Pancreas (tissue), 10 donors: ENCODE results near the gene ZNRF4. TPM values are rescaled to one million over a fixed set of nuclear protein-coding genes. Genes with fewer than 3 reads are reported as not detected.
"Not testable (repeated sequence)": the region's sequence is repeated elsewhere in the genome, so short reads cannot be mapped to it uniquely, and the experiment has no call there.

Source experiments
- ATAC-seq, 4 donors: fragments of 200-7000 bp; cut with Tn5 transposase; one replicate each; pipeline versions ENCODE4 v1.8.0 to v1.9.1; 2020; ENCODE audit warnings: mild to moderate bottlenecking in 4 of 4, moderate library complexity in 4 of 4
- DNase-seq, 6 donors: peaks; one replicate each; pipeline ENCODE4 v3.0.0-alpha.2; 2020
- FAIRE-seq: peaks from 2 replicates; lab custom pipeline; 2012; peaks lifted over from hg19 to GRCh38; lab: Jason Lieb, UNC
- H3K27ac ChIP-seq, 4 donors: fragments of 200-600 bp; sonication (generic); 1 replicate in 3 of 4; 2 replicates in 1 of 4; pipeline versions ENCODE4 v1.5.0 to v1.8.0; 2020
- H3K27me3 ChIP-seq, 4 donors: fragments of 200-600 bp; one replicate each; pipeline ENCODE4 v1.8.0; 2021
- H3K36me3 ChIP-seq, 3 donors: fragments of 200-600 bp; sonication (generic) in 1 of 3; one replicate each; pipeline versions ENCODE4 v1.5.0 to v1.8.0; 2020 to 2021
- H3K4me1 ChIP-seq, 3 donors: fragments of 200-600 bp; one replicate each; pipeline ENCODE4 v1.8.0; 2021
- H3K4me3 ChIP-seq, 4 donors: fragments of 200-600 bp; sonication (generic) in 2 of 4; one replicate each; pipeline versions ENCODE4 v1.5.0 to v1.8.0; 2020 to 2021
- H3K9me3 ChIP-seq, 4 donors: fragments of 200-600 bp; one replicate each; pipeline ENCODE4 v1.8.0; 2021
- WGBS, 2 donors: extraction: QIAGEN DNeasy Blood & Tissue Kit; methylation state at CpG; one replicate each; pipeline ENCODE4 v1.1.7; 2013; 5-methylcytosine and 5-hydroxymethylcytosine counted together
- intact Hi-C, 3 donors: fragments of 100-400 bp; cut with DNase I; formaldehyde crosslinking; loops; one replicate each; pipeline versions ENCODE4 v1.11.1 to v1.14.2; 2022
- polyA plus RNA-seq, 2 donors: library from polyadenylated mRNA; stranded (reverse); fragments of 200-250 nt; gene quantifications; one replicate each; pipeline ENCODE4 v1.2.3, GENCODE V29; 2013
- total RNA-seq, 6 donors: library from RNA; stranded (reverse); fragmentation: NEBNext Ultra II Directional in 4 of 6; extraction: Animal tissue kit (Norgen Biotek cat#: 25700) in 4 of 6; gene quantifications; one replicate each; pipeline versions ENCODE4 v1.2.1 to v1.2.4, GENCODE V29; 2021 to 2023
- TF ChIP-seq, protein P1 (sequence below), 4 donors: fragments of 200-600 bp; sonication (generic) in 3 of 4; IDR thresholded peaks; one replicate each; pipeline versions ENCODE4 v1.5.0 to v1.8.0; 2021; ENCODE audit warnings: antibody characterized with exemption in 4 of 4
- donor health status: healthy with polysubstance abuse.
- donor health status: DM: no; HTN: no; CAD: no; lungs with moderate emphysema.
- donor health status: DM: no; HTN: no; CAD: no.
- donor health status: control.
- donor health status: control.
- donor health status: Bipolar disorder and iron deficiency.
- donor health status: DM: yes; HTN: yes; CAD: no.
- donor health status: DM: no; HTN: no; CAD: no.
- donor health status: DM: no; HTN: no; CAD: no.
- donor health status: DM: yes; HTN: yes; CAD: no.

ZNRF4 gene, protein sequence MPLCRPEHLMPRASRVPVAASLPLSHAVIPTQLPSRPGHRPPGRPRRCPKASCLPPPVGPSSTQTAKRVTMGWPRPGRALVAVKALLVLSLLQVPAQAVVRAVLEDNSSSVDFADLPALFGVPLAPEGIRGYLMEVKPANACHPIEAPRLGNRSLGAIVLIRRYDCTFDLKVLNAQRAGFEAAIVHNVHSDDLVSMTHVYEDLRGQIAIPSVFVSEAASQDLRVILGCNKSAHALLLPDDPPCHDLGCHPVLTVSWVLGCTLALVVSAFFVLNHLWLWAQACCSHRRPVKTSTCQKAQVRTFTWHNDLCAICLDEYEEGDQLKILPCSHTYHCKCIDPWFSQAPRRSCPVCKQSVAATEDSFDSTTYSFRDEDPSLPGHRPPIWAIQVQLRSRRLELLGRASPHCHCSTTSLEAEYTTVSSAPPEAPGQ
- total RNA-seq (not detected), polyA plus RNA-seq (not detected)

DNA sequence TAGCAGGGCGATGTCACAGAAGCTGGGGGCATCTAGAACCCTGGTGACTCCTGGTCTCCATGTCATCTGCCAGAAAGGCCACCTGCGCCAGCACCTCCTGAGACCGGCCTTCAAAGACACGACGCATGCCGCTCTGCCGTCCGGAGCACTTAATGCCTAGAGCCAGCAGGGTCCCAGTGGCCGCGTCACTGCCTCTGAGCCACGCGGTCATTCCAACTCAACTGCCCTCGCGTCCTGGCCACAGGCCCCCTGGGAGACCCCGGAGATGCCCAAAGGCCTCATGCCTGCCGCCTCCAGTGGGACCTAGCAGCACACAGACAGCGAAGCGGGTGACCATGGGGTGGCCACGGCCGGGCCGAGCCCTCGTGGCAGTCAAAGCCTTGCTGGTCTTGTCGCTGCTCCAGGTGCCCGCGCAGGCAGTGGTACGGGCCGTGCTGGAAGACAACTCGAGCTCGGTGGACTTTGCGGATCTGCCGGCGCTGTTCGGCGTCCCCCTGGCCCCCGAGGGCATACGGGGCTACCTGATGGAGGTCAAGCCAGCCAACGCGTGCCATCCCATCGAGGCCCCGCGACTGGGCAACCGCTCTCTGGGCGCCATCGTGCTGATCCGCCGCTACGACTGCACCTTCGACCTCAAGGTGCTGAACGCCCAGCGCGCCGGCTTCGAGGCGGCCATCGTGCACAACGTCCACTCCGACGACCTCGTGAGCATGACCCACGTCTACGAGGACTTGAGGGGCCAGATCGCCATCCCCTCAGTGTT is at the start of gene ZNRF4:
Gene ZNRF4 (plus strand): TSS at position 51 of the 763 bp plus-strand sequence. CDS start 75 bp downstream, at position 126.
- no peak within 1 kb of the TSS for H3K4me3 ChIP-seq
- FAIRE-seq: no peak
- ATAC-seq: no peak
- no peaks in the 10 kb centered on the region for H3K27me3 ChIP-seq
- TF ChIP-seq, protein P1, sequence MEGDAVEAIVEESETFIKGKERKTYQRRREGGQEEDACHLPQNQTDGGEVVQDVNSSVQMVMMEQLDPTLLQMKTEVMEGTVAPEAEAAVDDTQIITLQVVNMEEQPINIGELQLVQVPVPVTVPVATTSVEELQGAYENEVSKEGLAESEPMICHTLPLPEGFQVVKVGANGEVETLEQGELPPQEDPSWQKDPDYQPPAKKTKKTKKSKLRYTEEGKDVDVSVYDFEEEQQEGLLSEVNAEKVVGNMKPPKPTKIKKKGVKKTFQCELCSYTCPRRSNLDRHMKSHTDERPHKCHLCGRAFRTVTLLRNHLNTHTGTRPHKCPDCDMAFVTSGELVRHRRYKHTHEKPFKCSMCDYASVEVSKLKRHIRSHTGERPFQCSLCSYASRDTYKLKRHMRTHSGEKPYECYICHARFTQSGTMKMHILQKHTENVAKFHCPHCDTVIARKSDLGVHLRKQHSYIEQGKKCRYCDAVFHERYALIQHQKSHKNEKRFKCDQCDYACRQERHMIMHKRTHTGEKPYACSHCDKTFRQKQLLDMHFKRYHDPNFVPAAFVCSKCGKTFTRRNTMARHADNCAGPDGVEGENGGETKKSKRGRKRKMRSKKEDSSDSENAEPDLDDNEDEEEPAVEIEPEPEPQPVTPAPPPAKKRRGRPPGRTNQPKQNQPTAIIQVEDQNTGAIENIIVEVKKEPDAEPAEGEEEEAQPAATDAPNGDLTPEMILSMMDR (IDR thresholded peaks at IDR 0.05): no peak
- 85 to 89% methylated on average over 58 to 62 of the region's 62 CpGs for WGBS, 2 donors
- H3K9me3 ChIP-seq: no peaks in the 10 kb centered on the region
- intact Hi-C loops: no loop called here
- H3K36me3 ChIP-seq: no peaks in the 10 kb centered on the region
- no peak within 1 kb of the TSS for H3K27ac ChIP-seq
- H3K4me1 ChIP-seq: no peaks in the 10 kb centered on the region
- DNase-seq: no peak

DNA sequence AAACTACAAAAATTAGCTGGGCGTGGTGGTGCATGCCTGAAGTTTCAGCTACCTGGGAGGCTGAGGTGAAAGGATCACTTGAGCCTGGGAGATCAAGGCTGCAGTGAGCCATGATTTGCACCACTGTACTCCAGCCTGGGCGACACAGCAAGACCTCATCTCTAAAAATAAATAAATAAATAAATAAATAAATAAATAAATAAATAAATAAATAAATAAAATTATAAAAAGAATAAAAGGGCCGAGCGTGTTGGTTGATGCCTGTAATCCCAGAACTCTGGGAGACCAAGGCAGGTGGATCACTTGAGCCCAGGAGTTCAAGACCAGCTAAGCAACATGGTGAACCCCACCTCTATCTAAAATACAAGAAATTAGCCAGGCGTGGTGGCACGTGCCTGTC is 49.0 kb upstream of the ZNRF4 start:
- H3K9me3 ChIP-seq, ATAC-seq, H3K27ac ChIP-seq, FAIRE-seq, DNase-seq, H3K4me1 ChIP-seq, H3K4me3 ChIP-seq, H3K27me3 ChIP-seq, H3K36me3 ChIP-seq, intact Hi-C loops: not testable (repeated sequence)
- WGBS, 2 donors: 60 to 80% methylated on average over 6 of the region's 6 CpGs

DNA sequence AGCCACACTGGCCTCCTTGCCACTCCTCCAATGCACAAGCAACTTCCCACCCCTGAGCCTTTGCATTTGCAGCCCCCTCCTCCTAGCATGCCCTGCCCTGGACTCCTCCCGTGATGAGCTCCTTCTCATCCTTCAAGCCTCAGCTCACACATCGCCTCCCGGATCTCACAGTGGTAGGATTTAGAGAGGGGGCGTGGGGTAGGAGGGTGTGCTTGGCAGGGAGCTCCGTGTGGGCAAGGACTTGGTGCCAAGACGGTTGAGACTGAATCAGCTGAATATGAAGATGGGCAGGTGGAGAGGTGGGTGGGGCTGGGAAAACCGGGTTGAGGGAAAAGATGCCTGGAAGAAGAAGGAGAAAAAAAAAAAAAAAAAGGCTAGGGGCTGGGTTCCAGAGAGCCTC is 48.4 kb upstream of the ZNRF4 start:
- H3K4me1 ChIP-seq: no peaks in the 10 kb centered on the region
- no peak for DNase-seq
- intact Hi-C loops: no loop called here
- FAIRE-seq: no peak
- no peaks in the 10 kb centered on the region for H3K27me3 ChIP-seq
- H3K27ac ChIP-seq: no peak overlapping the region
- H3K9me3 ChIP-seq: no peaks in the 10 kb centered on the region
- TF ChIP-seq, protein P1 (IDR thresholded peaks at IDR 0.05): no peak
- no peaks in the 10 kb centered on the region for H3K36me3 ChIP-seq
- no peak for ATAC-seq
- no peak overlapping the region for H3K4me3 ChIP-seq
- 38 to 50% methylated on average over 7 of the region's 7 CpGs for whole genome bisulfite sequencing, 2 donors

DNA sequence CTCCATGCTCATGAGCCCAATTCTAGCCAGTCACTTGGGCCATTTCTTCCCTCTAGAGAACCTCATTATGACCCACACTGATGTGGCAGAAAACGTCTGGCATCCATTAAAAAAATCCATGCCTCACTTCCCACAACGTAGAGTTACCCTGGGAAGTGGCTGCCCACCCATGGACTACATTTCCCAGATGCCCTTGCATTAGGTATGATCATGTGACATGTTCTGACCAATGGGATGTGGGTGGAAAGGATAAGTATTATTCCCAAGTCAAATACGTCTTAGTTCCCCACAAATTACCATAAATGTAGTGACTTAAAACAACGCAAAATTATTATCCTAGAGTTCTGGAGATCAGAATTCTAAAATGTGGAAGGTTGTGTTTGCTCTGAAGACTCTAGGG is 47.9 kb upstream of the ZNRF4 start:
- WGBS, 2 donors: 17 to 25% methylated on average over 4 of the region's 4 CpGs
- Histone ChIP-seq H3K9me3 (no peaks in the 10 kb centered on the region), H3K27me3 (no peaks in the 10 kb centered on the region), H3K36me3 (no peaks in the 10 kb centered on the region), H3K27ac (no peak overlapping the region), H3K4me1 (no peaks in the 10 kb centered on the region), H3K4me3 (no peak overlapping the region)
- FAIRE-seq: no peak
- ATAC-seq: no peak
- intact Hi-C loops: no loop called here
- no peak for DNase-seq
- TF ChIP-seq, protein P1 (IDR thresholded peaks at IDR 0.05): no peak

DNA sequence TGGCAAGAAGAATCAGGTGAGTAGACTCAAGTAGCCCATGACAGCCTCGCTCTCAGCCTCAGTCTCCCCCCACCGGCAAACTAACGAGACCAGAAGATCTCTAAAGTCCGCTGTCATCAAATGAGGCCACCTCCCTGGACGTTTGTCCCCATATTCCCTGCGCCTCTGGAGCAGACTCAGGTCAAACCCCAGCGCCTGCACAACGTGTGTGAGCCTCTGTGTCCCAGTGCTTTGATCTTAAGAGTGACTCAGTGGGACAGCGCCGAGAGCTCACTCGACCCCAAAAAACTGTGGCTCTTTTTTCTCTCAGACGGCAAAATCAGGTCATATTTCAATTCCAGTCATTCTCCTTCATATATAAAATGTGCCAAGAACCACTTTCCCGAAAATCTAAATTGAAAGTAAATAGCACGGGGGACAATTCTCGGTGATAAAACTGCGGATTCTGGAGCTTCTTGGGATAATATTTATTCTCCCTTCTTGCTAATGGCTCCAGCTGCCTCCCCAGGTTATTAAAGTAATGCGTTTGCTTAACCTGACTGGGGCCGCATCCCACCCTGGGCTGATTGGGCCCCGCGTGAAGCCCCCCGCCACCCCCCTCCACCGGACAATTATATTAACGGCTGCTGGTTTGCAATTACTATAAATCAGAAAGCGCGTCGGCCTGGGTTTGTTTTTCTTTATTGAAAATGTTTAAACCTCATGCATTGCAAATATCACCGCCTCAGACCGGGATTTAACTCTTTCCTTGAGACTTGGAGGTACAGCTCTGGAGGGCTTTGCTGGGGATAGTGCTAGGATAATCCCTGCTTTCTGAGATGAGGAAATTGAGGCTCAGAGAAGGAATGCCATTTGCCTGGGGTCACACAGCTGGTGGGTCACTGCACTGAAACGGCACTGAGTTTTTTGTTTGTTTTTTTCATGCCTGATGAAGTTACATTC is 37.5 kb upstream of the ZNRF4 start:
- ATAC-seq (no peak), FAIRE-seq (no peak), DNase-seq (no peak)
- intact Hi-C loops: no loop called here
- H3K36me3 ChIP-seq: no peaks in the 10 kb centered on the region
- H3K27me3 ChIP-seq: peaks cover 0 to 12% (median 0%) of the 10 kb centered on the region in 4 donors
- TF ChIP-seq, protein P1 (IDR thresholded peaks at IDR 0.05): no peak
- no peaks in the 10 kb centered on the region for H3K4me1 ChIP-seq
- H3K4me3 ChIP-seq: no peak overlapping the region
- H3K27ac ChIP-seq: no peak overlapping the region
- 25% methylated on average over 29 of the region's 29 CpGs for WGBS, 2 donors
- H3K9me3 ChIP-seq: no peaks in the 10 kb centered on the region
